Measurements from ENCODE around the gene IFI6.
"Not testable (repeated sequence)": the region's sequence is repeated elsewhere in the genome, so short reads cannot be mapped to it uniquely, and the experiment has no call there.

IFI6 gene

GRCh38 chr1:27649306-27649635, 22.7 kb downstream of the IFI6 start:
- DNase-seq: no peak

- DNase-seq: no peak
Observed at GRCh38 chr1:27648602-27649305, 23.2 kb downstream of the IFI6 start.

- DNase-seq: no peak
Observed at GRCh38 chr1:27647328-27647727, 24.7 kb downstream of the IFI6 start.

GRCh38 chr1:27646676-27647075, 25.3 kb downstream of the IFI6 start:
- no peak for DNase-seq

- no peak for DNase-seq
Observed at GRCh38 chr1:27645071-27645415, 26.9 kb downstream of the IFI6 start.

DNA sequence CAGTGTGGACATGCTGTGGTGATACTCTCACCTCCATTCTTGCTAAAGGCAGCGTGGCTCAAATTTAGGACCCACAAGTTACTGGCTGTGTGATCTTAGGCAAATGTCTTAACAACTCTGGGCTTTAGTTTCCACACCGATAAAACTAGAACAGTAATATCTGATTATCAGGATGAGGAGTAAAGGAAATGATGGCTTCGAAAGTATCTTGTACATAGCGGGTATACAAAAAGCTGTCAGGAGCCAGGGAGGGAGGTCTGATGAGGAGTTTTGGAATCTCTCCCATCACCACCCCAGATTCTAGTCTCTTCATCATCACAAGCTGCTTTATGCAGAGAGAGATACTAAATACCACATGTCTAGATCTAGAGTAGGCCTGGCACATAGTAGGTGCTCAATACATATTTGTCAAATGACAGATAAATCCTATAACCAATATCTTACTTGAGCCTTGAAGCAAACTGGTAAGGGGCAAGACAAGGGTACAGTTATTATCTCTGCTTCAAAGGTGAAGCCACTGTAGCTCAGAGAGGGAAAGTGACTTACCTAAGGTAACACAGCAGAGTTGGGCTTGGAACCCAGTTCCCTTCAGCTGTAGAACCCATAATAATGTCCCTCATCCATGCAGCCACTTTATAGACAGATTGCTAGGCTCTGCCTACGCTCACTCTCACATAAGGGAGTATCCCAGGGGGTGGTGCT, 27.5 kb downstream of the IFI6 start:
- DNase-seq: no peak

GRCh38 chr1:27643600-27644368, 28.2 kb downstream of the IFI6 start:
- DNase-seq: peak in 1 of 2 donors; percentile 70

GRCh38 chr1:27640514-27640913, 31.5 kb downstream of the IFI6 start:
- peak in 1 of 2 donors; percentile 66 for DNase-seq

GRCh38 chr1:27638805-27639204, 33.2 kb downstream of the IFI6 start:
- DNase-seq: no peak

DNA sequence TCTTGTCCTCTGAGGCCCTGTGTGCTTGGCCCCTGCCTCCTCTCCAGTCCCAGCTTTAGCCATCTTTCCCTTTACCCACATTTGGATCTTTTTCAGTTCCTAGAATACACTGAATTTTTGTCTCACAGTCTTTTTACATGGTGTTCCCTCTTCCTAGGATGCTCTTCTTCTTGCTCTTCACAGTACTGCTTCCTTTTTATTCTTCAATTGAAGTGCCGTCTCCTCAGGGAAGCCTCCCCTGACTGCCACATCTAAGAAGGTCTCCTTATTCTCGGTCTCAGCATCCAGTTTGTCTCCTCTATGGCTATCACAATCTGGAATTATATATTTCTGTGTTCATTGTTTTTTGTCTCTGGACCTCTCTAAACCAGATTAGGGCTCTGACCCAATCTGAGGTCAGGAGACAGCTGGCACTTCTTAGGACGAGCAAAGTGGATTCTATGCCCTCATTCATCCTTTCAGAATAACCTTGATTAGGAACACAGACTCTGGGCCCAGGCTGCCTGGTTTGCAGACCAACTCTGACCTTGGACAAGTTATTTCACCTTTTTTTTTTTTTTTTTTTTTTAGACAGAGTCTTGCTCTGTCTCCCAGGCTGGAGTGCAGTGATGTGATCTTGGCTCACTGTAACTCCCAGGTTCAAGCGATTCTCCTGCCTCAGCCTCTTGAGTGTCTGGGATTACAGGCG, 33.8 kb downstream of the IFI6 start:
- no peak for DNase-seq

GRCh38 chr1:27635396-27636142, 36.4 kb downstream of the IFI6 start:
- DNase-seq: peak in 1 of 2 donors; percentile 65

GRCh38 chr1:27634985-27635367, 37.0 kb downstream of the IFI6 start, which contains the start of gene FGR:
Gene FGR, minus strand, starts transcription at chr1:27635185. Its CDS starts 11,269 bp downstream, at chr1:27623916.
- DNase-seq: peak; percentile 70 to 72

DNA sequence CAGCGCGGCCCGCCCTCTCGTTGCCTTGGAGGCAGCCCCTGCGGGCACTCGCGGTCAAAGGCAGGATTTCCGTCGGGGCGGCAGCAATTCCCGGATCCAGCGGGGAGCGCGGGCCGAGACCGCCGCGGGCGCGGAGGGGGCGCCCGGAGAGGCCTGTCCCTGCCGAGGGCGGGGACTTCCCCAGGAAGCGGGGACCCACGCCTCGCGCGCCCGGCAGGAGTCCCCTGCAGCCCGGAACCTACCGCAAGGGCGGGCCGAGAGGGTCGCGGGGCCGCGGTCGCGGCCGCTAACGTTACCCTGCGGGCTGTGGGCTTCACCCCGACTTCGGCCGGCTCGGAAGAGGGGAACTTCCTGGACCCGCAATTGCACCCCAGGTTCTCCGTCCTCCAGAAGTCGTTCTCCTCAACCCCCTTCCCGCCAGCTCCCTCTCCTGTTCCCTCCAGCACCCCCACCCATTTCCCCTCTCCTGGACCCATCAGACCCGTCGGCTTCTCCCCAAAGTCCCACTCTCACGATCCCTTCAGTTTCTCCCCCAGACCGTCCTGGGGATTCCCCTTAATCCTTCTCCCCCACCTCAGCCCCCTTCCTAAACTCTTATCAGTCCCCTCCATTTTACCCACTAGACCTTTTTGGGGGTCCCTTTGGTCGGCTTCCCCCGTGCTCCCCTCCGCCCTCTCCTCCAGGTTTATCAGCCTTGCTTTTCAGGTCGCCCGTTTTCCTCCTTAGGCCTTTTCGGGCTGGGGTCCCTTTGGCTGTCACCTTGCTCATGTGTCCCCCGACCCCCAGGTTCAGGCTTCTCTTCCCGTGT, 37.6 kb downstream of the IFI6 start:
- DNase-seq: peak; percentile 76 to 86

- no peak for DNase-seq
Observed at GRCh38 chr1:27633640-27634176, 38.3 kb downstream of the IFI6 start.

GRCh38 chr1:27633298-27633610, 38.7 kb downstream of the IFI6 start:
- no peak for DNase-seq

- peak; percentile 44 to 85 for DNase-seq
Observed at GRCh38 chr1:27632387-27633297, 39.4 kb downstream of the IFI6 start.

- DNase-seq: peak; percentile 79 to 96
Observed at GRCh38 chr1:27630859-27631491, 41.0 kb downstream of the IFI6 start.

- DNase-seq: no peak
Observed at GRCh38 chr1:27628712-27629111, 43.3 kb downstream of the IFI6 start.

GRCh38 chr1:27627733-27628132, 44.3 kb downstream of the IFI6 start:
- not testable (repeated sequence) for DNase-seq

DNA sequence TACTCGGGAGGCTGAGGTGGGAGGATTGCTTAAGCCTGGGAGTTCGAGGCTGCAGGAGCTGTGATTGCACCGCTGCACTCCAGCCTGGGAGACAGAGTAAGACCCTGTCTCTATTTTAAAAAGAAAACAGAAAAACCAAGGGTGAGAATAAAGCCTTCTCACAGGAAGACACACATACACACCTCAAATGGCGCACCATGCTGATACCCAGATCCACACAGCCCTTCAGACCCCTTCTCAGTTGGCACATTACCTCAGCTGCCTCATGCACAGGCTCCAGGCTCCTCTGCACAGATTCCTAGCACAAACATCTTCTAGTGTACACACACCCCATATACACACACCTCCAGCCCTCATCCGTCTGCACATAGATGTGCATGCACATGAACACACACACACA, 44.9 kb downstream of the IFI6 start:
- no peak for DNase-seq

Measured in inflammatory macrophage treated with lipopolysaccharide for 1 hour (primary cell).